ENCODE measurements around the gene LRRC59.

- no peak for TF ChIP-seq POLR2A (IDR thresholded peaks at IDR 0.05)
- TF ChIP-seq CTCF (IDR thresholded peaks at IDR 0.05): no peak
Observed at GRCh38 chr17:50359998-50360461, 37.3 kb downstream of the LRRC59 start.
